HEK293T (cell line): ENCODE results near the gene FREM3.

Experiments used
- CTCF ChIA-PET: fragments of 350-600 bp; formaldehyde crosslinking; extraction: SDS; loops from one replicate; lab custom pipeline; 2021; ENCODE audit warnings: antibody characterized with exemption, inconsistent platforms; lab: Yijun Ruan, JAX
- POLR2A ChIA-PET: fragments of 350-600 bp; formaldehyde crosslinking; extraction: SDS; loops from one replicate; lab custom pipeline; 2020; ENCODE audit warnings: antibody characterized with exemption, inconsistent platforms; lab: Yijun Ruan, JAX
- DNase-seq: peaks from one replicate; pipeline ENCODE4 v3.0.0; 2012; ENCODE audit warnings: mixed read lengths; ENCODE audit errors: extremely low spot score
- ARNT ChIP-seq: fragments of 450-650 bp; IDR thresholded peaks from 2 replicates; pipeline ENCODE4 v1.6.1; 2017; ENCODE audit warnings: mild to moderate bottlenecking
- BHLHE40 ChIP-seq: fragments of 450-650 bp; IDR thresholded peaks from 2 replicates; pipeline ENCODE4 v1.6.1; 2016; ENCODE audit warnings: mild to moderate bottlenecking, moderate library complexity, borderline replicate concordance
- CTBP1 ChIP-seq: fragments of 450-650 bp; IDR thresholded peaks from 2 replicates; pipeline ENCODE4 v1.6.1; 2016; ENCODE audit warnings: borderline replicate concordance
- ELF4 ChIP-seq: fragments of 450-650 bp; IDR thresholded peaks from 2 replicates; pipeline ENCODE4 v1.6.1; 2017; ENCODE audit warnings: antibody characterized with exemption
- FOXA1 ChIP-seq: fragments of 450-650 bp; IDR thresholded peaks from 2 replicates; pipeline ENCODE4 v1.6.1; 2016; ENCODE audit warnings: mild to moderate bottlenecking
- FOXK2 ChIP-seq: fragments of 450-650 bp; IDR thresholded peaks from 2 replicates; pipeline ENCODE4 v1.6.1; 2016; ENCODE audit warnings: mild to moderate bottlenecking
- FOXM1 ChIP-seq: fragments of 450-650 bp; IDR thresholded peaks from 2 replicates; pipeline ENCODE4 v1.6.1; 2017; ENCODE audit warnings: mild to moderate bottlenecking, borderline replicate concordance
- HDGF ChIP-seq: fragments of 450-650 bp; IDR thresholded peaks from 2 replicates; pipeline ENCODE4 v1.6.1; 2017; ENCODE audit warnings: antibody characterized with exemption, borderline replicate concordance
- L3MBTL2 ChIP-seq: fragments of 450-650 bp; conservative IDR thresholded peaks from 2 replicates; pipeline ENCODE4 v1.6.1; 2016; ENCODE audit warnings: mild to moderate bottlenecking
- LEF1 ChIP-seq: fragments of 450-650 bp; IDR thresholded peaks from 2 replicates; pipeline ENCODE4 v1.6.1; 2017; ENCODE audit warnings: mild to moderate bottlenecking, borderline replicate concordance
- NFRKB ChIP-seq: fragments of 450-650 bp; IDR thresholded peaks from 2 replicates; pipeline ENCODE4 v1.6.1; 2016; ENCODE audit warnings: mild to moderate bottlenecking, moderate library complexity
- PKNOX1 ChIP-seq: fragments of 450-650 bp; IDR thresholded peaks from 2 replicates; pipeline ENCODE4 v1.6.1; 2016
- SP1 ChIP-seq: fragments of 450-650 bp; IDR thresholded peaks from 2 replicates; pipeline ENCODE4 v1.6.1; 2017
- SUZ12 ChIP-seq: fragments of 450-650 bp; IDR thresholded peaks from 2 replicates; pipeline ENCODE4 v1.6.1; 2016; ENCODE audit warnings: mild to moderate bottlenecking
- TARDBP ChIP-seq: fragments of 450-650 bp; IDR thresholded peaks from 2 replicates; pipeline ENCODE4 v1.6.1; 2016
- ZNF384 ChIP-seq: fragments of 450-650 bp; IDR thresholded peaks from 2 replicates; pipeline ENCODE4 v1.6.1; 2016

FREM3 gene

DNA sequence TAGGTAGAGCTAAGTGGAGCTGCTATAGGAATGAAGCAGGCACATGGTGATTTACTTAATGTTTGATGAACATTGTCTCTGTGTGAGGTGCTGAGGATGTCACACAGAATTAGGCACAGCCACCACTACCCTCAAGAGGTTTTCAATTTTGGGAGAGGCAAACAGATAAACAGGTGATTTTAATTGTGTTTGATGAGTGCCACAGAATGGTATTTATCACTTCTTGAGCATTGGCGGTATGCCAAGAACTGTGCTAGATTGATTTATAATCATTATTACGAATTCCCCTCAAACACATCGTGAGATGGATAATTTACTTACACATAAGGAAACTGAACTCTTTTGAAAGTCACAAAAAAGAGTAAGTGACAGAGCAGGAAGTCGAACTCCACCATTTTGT lies 74.8 kb downstream of the FREM3 start:
- ChIA-PET POLR2A (no interaction called here), CTCF (no interaction called here)
- DNase-seq = no peak
- TF ChIP-seq CTBP1 = no peak
- no peak for TF ChIP-seq FOXM1
- no peak for TF ChIP-seq PKNOX1
- no peak for TF ChIP-seq ARNT
- TF ChIP-seq NFRKB = no peak
- no peak for TF ChIP-seq FOXA1
- TF ChIP-seq ELF4 = no peak

DNA sequence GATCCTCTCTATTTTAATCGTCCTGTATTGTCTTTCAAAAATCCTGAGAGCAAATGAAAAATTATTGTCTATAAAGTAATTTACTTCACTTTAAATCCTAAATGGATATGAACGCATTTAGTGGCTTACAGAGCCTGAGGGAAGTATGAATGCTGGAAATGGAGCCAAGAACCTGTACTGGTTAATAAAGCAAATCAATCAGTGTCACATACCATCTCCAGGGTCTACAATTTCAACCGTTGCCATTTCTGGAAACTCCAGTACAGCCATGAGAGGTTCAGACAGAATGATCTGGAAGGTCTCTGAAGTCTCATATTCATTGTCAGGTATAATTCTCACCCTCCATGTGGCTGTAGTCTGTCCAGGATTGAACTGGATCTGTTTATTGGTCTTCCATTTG lies 76.6 kb downstream of the FREM3 start:
- TF ChIP-seq PKNOX1 = no peak
- TF ChIP-seq LEF1 = no peak
- TF ChIP-seq CTBP1 = no peak
- TF ChIP-seq BHLHE40 = no peak
- no peak for TF ChIP-seq FOXA1
- no peak for TF ChIP-seq FOXK2
- TF ChIP-seq L3MBTL2 = no peak
- no peak for TF ChIP-seq SUZ12
- TF ChIP-seq TARDBP = no peak
- no peak for TF ChIP-seq ZNF384
- TF ChIP-seq HDGF = no peak
- no peak for TF ChIP-seq ELF4
- TF ChIP-seq ARNT = no peak
- TF ChIP-seq SP1 = no peak
- no peak for TF ChIP-seq NFRKB
- TF ChIP-seq FOXM1 = no peak
- CTCF ChIA-PET = no interaction called here
- no peak for DNase-seq
- POLR2A ChIA-PET = no interaction called here

- ChIA-PET POLR2A (no interaction called here), CTCF (no interaction called here)
- TF ChIP-seq FOXK2 (no peak), L3MBTL2 (no peak), TARDBP (no peak), LEF1 (no peak), SUZ12 (no peak), NFRKB (no peak), FOXM1 (no peak), ARNT (no peak), HDGF (no peak), BHLHE40 (no peak), CTBP1 (no peak), PKNOX1 (no peak), ZNF384 (no peak), ELF4 (no peak), FOXA1 (no peak), SP1 (no peak)
- no peak for DNase-seq
These were observed 81.7 kb downstream of the FREM3 start for GRCh38 chr4:143618811-143619210.

DNA sequence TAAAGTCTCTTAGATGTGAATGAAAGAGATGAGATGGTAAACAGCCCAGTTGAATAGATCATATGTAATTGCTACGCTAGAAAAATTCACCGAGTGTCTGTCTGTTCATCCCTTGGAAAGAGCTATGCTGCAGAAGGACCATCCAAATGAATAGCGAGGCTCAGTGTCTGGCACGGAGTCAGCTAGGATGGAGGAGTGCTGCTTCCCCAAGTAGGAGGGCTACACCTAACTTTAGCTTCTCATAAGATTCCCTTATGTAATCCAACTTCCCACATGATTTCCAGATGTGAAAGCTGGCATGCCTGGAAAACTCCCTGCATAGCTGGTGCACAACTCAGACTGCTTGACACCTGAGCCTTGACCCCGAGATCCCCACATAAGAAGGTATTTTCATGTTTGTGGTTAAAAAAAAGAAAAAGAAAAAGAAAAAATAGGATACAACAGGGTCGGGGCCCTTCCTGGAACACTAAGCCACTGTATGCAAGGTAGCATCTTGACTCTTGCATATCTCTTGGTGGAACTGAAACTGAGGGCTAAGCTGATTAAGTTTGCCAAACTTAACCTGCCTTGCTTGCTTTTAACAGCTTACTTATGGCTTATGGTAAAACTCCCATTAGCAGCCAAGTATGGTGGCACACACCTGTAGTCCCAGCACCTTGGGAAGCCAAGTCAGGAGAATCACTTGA lies 82.3 kb downstream of the FREM3 start:
- DNase-seq = no peak
- no peak for TF ChIP-seq LEF1
- TF ChIP-seq BHLHE40 = no peak
- TF ChIP-seq L3MBTL2 = no peak
- no peak for TF ChIP-seq TARDBP
- no peak for TF ChIP-seq HDGF
- TF ChIP-seq FOXM1 = no peak
- TF ChIP-seq CTBP1 = no peak
- TF ChIP-seq FOXA1 = no peak
- no peak for TF ChIP-seq ELF4
- no peak for TF ChIP-seq SUZ12
- TF ChIP-seq NFRKB = no peak
- TF ChIP-seq PKNOX1 = no peak
- ChIA-PET POLR2A (no interaction called here), CTCF (no interaction called here)

GRCh38 chr4:143616771-143617170 lies 83.7 kb downstream of the FREM3 start:
- no peak for DNase-seq
- POLR2A ChIA-PET = no interaction called here
- TF ChIP-seq TARDBP (no peak), SUZ12 (no peak)
- CTCF ChIA-PET = no interaction called here

- ChIA-PET POLR2A (no interaction called here), CTCF (no interaction called here)
- no peak for TF ChIP-seq ZNF384
- no peak for TF ChIP-seq SP1
- no peak for TF ChIP-seq ELF4
- DNase-seq = no peak
These were observed 91.0 kb downstream of the FREM3 start for GRCh38 chr4:143609492-143609891.

- POLR2A ChIA-PET = no interaction called here
- TF ChIP-seq L3MBTL2 = no peak
- TF ChIP-seq ELF4 = no peak
- CTCF ChIA-PET = no interaction called here
- no peak for DNase-seq
These were observed 94.0 kb downstream of the FREM3 start for GRCh38 chr4:143606480-143606879.
